ENCODE data around the gene MGME1. TPM values are rescaled to one million over a fixed set of nuclear protein-coding genes. Genes with fewer than 3 reads are reported as not detected.

MGME1 gene
- total and polyA plus RNA-seq, 2 of the 13 experiments (the other 11 are each of a cell fraction or from before 2014, with no cell fraction given): 36.7 to 66.6 TPM

DNA sequence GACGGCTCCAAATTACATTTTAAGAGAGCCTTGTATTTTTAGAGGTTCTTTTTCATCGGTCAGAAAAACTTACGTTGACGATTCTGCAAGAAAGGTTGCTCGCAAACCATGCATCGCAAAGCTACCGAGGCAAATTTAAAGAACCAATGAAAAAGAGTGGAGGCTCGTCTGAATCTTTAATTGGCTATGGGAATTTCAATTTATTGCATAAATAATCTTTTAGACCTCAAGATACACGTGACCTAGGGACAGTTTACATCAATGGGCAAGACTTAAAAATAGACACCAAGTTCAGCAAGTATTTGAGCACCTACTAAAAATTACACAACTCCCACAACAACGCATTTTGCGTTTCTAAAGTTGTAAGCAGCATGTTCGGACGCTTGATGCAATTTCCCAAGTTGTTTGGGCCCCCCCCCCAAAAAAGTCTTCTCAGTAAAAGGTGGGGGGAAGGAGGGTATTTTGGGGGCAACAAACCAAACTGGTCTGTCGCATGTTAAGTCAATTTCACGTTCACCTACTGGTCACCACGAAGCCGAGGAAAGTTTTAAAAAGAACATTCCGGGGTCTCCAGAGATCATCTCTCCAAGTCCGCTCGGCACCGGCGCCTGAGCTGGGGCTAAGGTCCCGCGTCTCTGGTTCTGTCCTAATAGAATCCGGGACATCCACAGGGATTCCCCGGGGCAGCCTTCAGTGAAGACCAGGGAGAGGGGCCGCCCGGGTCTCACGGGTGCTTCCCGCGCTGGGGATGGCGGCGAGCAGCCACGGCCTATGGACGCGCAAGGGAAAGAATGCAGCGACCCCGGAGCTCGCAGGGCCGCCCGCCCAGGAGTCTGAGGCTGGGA is 1.1 kb upstream of the MGME1 start (continued):
- TF ChIP-seq, protein P1, sequence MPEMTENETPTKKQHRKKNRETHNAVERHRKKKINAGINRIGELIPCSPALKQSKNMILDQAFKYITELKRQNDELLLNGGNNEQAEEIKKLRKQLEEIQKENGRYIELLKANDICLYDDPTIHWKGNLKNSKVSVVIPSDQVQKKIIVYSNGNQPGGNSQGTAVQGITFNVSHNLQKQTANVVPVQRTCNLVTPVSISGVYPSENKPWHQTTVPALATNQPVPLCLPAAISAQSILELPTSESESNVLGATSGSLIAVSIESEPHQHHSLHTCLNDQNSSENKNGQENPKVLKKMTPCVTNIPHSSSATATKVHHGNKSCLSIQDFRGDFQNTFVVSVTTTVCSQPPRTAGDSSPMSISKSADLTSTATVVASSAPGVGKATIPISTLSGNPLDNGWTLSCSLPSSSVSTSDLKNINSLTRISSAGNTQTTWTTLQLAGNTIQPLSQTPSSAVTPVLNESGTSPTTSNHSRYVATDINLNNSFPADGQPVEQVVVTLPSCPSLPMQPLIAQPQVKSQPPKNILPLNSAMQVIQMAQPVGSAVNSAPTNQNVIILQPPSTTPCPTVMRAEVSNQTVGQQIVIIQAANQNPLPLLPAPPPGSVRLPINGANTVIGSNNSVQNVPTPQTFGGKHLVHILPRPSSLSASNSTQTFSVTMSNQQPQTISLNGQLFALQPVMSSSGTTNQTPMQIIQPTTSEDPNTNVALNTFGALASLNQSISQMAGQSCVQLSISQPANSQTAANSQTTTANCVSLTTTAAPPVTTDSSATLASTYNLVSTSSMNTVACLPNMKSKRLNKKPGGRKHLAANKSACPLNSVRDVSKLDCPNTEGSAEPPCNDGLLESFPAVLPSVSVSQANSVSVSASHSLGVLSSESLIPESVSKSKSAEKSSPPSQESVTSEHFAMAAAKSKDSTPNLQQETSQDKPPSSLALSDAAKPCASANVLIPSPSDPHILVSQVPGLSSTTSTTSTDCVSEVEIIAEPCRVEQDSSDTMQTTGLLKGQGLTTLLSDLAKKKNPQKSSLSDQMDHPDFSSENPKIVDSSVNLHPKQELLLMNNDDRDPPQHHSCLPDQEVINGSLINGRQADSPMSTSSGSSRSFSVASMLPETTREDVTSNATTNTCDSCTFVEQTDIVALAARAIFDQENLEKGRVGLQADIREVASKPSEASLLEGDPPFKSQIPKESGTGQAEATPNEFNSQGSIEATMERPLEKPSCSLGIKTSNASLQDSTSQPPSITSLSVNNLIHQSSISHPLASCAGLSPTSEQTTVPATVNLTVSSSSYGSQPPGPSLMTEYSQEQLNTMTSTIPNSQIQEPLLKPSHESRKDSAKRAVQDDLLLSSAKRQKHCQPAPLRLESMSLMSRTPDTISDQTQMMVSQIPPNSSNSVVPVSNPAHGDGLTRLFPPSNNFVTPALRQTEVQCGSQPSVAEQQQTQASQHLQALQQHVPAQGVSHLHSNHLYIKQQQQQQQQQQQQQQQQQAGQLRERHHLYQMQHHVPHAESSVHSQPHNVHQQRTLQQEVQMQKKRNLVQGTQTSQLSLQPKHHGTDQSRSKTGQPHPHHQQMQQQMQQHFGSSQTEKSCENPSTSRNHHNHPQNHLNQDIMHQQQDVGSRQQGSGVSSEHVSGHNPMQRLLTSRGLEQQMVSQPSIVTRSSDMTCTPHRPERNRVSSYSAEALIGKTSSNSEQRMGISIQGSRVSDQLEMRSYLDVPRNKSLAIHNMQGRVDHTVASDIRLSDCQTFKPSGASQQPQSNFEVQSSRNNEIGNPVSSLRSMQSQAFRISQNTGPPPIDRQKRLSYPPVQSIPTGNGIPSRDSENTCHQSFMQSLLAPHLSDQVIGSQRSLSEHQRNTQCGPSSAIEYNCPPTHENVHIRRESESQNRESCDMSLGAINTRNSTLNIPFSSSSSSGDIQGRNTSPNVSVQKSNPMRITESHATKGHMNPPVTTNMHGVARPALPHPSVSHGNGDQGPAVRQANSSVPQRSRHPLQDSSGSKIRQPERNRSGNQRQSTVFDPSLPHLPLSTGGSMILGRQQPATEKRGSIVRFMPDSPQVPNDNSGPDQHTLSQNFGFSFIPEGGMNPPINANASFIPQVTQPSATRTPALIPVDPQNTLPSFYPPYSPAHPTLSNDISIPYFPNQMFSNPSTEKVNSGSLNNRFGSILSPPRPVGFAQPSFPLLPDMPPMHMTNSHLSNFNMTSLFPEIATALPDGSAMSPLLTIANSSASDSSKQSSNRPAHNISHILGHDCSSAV (CRISPR knock-in tag; IDR thresholded peaks at IDR 0.05; ENCODE audit: borderline replicate concordance): 0 out of 2 replicates have a peak, but pooled peaks have one; percentile 6
- TF ChIP-seq GLI4 (CRISPR knock-in tag; IDR thresholded peaks at IDR 0.05; ENCODE audit: borderline replicate concordance): no peak
- TF ChIP-seq ZNF709 (CRISPR knock-in tag; IDR thresholded peaks at IDR 0.05): no peak
- TF ChIP-seq ZNF761 (CRISPR knock-in tag; conservative IDR thresholded peaks at IDR 0.05): no peak
- TF ChIP-seq, protein P2, sequence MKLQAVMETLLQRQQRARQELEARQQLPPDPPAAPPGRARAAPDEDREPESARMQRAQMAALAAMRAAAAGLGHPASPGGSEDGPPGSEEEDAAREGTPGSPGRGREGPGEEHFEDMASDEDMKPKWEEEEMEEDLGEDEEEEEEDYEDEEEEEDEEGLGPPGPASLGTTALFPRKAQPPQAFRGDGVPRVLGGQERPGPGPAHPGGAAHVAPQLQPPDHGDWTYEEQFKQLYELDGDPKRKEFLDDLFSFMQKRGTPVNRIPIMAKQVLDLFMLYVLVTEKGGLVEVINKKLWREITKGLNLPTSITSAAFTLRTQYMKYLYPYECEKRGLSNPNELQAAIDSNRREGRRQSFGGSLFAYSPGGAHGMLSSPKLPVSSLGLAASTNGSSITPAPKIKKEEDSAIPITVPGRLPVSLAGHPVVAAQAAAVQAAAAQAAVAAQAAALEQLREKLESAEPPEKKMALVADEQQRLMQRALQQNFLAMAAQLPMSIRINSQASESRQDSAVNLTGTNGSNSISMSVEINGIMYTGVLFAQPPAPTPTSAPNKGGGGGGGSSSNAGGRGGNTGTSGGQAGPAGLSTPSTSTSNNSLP (IDR thresholded peaks at IDR 0.05; ENCODE audit: low read depth, low read length): no peak
- TF ChIP-seq KLF16 (CRISPR knock-in tag; IDR thresholded peaks at IDR 0.05): 0 out of 4 replicates have a peak, but pooled peaks of 1 of the 2 experiments have one; percentile 12
- TF ChIP-seq ZNF563 (CRISPR knock-in tag; IDR thresholded peaks at IDR 0.05): no peak
- no peak for TF ChIP-seq SP4 (CRISPR knock-in tag; IDR thresholded peaks at IDR 0.05)
- TF ChIP-seq, protein P3, sequence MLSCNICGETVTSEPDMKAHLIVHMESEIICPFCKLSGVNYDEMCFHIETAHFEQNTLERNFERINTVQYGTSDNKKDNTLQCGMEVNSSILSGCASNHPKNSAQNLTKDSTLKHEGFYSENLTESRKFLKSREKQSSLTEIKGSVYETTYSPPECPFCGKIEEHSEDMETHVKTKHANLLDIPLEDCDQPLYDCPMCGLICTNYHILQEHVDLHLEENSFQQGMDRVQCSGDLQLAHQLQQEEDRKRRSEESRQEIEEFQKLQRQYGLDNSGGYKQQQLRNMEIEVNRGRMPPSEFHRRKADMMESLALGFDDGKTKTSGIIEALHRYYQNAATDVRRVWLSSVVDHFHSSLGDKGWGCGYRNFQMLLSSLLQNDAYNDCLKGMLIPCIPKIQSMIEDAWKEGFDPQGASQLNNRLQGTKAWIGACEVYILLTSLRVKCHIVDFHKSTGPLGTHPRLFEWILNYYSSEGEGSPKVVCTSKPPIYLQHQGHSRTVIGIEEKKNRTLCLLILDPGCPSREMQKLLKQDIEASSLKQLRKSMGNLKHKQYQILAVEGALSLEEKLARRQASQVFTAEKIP (CRISPR knock-in tag; IDR thresholded peaks at IDR 0.05; ENCODE audit: borderline replicate concordance): no peak
- TF ChIP-seq, protein P4, sequence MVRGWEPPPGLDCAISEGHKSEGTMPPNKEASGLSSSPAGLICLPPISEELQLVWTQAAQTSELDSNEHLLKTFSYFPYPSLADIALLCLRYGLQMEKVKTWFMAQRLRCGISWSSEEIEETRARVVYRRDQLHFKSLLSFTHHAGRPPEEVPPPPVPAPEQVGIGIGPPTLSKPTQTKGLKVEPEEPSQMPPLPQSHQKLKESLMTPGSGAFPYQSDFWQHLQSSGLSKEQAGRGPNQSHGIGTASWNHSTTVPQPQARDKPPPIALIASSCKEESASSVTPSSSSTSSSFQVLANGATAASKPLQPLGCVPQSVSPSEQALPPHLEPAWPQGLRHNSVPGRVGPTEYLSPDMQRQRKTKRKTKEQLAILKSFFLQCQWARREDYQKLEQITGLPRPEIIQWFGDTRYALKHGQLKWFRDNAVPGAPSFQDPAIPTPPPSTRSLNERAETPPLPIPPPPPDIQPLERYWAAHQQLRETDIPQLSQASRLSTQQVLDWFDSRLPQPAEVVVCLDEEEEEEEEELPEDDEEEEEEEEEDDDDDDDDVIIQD (CRISPR knock-in tag; IDR thresholded peaks at IDR 0.05; ENCODE audit: low read depth): 0 out of 2 replicates have a peak, but pooled peaks have one; percentile 28
- TF ChIP-seq, protein P5, sequence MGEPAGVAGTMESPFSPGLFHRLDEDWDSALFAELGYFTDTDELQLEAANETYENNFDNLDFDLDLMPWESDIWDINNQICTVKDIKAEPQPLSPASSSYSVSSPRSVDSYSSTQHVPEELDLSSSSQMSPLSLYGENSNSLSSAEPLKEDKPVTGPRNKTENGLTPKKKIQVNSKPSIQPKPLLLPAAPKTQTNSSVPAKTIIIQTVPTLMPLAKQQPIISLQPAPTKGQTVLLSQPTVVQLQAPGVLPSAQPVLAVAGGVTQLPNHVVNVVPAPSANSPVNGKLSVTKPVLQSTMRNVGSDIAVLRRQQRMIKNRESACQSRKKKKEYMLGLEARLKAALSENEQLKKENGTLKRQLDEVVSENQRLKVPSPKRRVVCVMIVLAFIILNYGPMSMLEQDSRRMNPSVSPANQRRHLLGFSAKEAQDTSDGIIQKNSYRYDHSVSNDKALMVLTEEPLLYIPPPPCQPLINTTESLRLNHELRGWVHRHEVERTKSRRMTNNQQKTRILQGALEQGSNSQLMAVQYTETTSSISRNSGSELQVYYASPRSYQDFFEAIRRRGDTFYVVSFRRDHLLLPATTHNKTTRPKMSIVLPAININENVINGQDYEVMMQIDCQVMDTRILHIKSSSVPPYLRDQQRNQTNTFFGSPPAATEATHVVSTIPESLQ (CRISPR knock-in tag; conservative IDR thresholded peaks at IDR 0.05): peak; percentile 33; the same call in 1 of the 2 replicates

Data from HepG2 (cell line).